Measurements from ENCODE around the gene ADAMTS12. TPM values are rescaled to one million over a fixed set of nuclear protein-coding genes. Genes with fewer than 3 reads are reported as not detected.

ADAMTS12 gene
- total RNA-seq, 6 experiments from 2014 or later: 1.1 to 3.9 (median 1.7) TPM

- no peak overlapping the region for H3K27ac ChIP-seq
- DNase-seq (no peak), ATAC-seq (peak; percentile 40 to 62 (median 60))
- no peaks in the 10 kb centered on the region for H3K36me3 ChIP-seq
- TF ChIP-seq CTCF (IDR thresholded peaks at IDR 0.05): no peak
- TF ChIP-seq POLR2A (IDR thresholded peaks at IDR 0.05): no peak
- no peak overlapping the region for H3K4me3 ChIP-seq
- no peaks in the 10 kb centered on the region for H3K9me3 ChIP-seq
- intact Hi-C loops (cut with DNase I): no loop called here
- H3K27me3 ChIP-seq: no peaks in the 10 kb centered on the region
- WGBS (ENCODE audit: insufficient coverage, low coverage, low lambda C conversion rate, missing lambda C conversion rate): 54% methylated on average over 4 of the region's 4 CpGs
- H3K4me1 ChIP-seq: no peaks in the 10 kb centered on the region
These were observed 67.1 kb downstream of the ADAMTS12 start for GRCh38 chr5:33824516-33825195.

GRCh38 chr5:33817301-33817700, 74.5 kb downstream of the ADAMTS12 start:
- H3K9me3 ChIP-seq: no peaks in the 10 kb centered on the region
- DNase-seq: no peak
- H3K4me3 ChIP-seq: no peak overlapping the region
- no peak overlapping the region for H3K27ac ChIP-seq
- TF ChIP-seq POLR2A (IDR thresholded peaks at IDR 0.05) (no peak), CTCF (IDR thresholded peaks at IDR 0.05) (no peak)
- no peaks in the 10 kb centered on the region for H3K4me1 ChIP-seq
- intact Hi-C loops (cut with DNase I): no loop called here
- H3K27me3 ChIP-seq: no peaks in the 10 kb centered on the region
- no peaks in the 10 kb centered on the region for H3K36me3 ChIP-seq
- ATAC-seq: no peak

- no peak for TF ChIP-seq POLR2A (IDR thresholded peaks at IDR 0.05)
- TF ChIP-seq CTCF (IDR thresholded peaks at IDR 0.05): no peak
- no peak overlapping the region for H3K27ac ChIP-seq
- no peak overlapping the region for H3K4me3 ChIP-seq
- intact Hi-C loops (cut with DNase I): no loop called here
- H3K27me3 ChIP-seq: no peaks in the 10 kb centered on the region
- H3K9me3 ChIP-seq: no peaks in the 10 kb centered on the region
- H3K36me3 ChIP-seq: no peaks in the 10 kb centered on the region
- 29% methylated on average over 1 of the region's 1 CpG for WGBS (ENCODE audit: insufficient coverage, low coverage, low lambda C conversion rate, missing lambda C conversion rate)
- DNase-seq (no peak), ATAC-seq (peak; percentile 46 to 78 (median 60))
- H3K4me1 ChIP-seq: no peaks in the 10 kb centered on the region
These were observed 75.0 kb downstream of the ADAMTS12 start for GRCh38 chr5:33816791-33817190.

- Histone ChIP-seq H3K27me3 (no peaks in the 10 kb centered on the region), H3K4me1 (no peaks in the 10 kb centered on the region), H3K4me3 (no peak overlapping the region), H3K36me3 (no peaks in the 10 kb centered on the region), H3K27ac (no peak overlapping the region), H3K9me3 (no peaks in the 10 kb centered on the region)
- intact Hi-C loops (cut with DNase I): no loop called here
- 56% methylated on average over 4 of the region's 4 CpGs for WGBS (ENCODE audit: insufficient coverage, low coverage, low lambda C conversion rate, missing lambda C conversion rate)
- no peak for DNase-seq
- TF ChIP-seq CTCF (IDR thresholded peaks at IDR 0.05) (no peak), POLR2A (IDR thresholded peaks at IDR 0.05) (no peak)
- no peak for ATAC-seq
These were observed 79.0 kb downstream of the ADAMTS12 start for GRCh38 chr5:33812746-33813145.
